Choroid plexus epithelial cell (primary cell): Measurements from ENCODE around the gene FEZ2.

Experiments
- DNase-seq: peaks from one replicate; pipeline ENCODE4 v3.0.0-alpha.2; 2010; ENCODE audit warnings: low read depth
- H3K4me3 ChIP-seq: 2 replicates; pipeline ENCODE4 v1.5.1; 2011; ENCODE audit warnings: low read depth, mild to moderate bottlenecking, control low read depth, low read length, moderate library complexity
- CTCF ChIP-seq: conservative IDR thresholded peaks from 2 replicates; pipeline ENCODE4 v1.5.1; 2011; ENCODE audit warnings: low read depth, mild to moderate bottlenecking, control low read depth, inconsistent platforms, low read length, moderate library complexity

FEZ2 gene

GRCh38 chr2:36582538-36582937, 15.4 kb downstream of the FEZ2 start:
- DNase-seq = no peak
- no peak for TF ChIP-seq CTCF
- H3K4me3 ChIP-seq = no peak overlapping the region

- DNase-seq = no peak
- no peak overlapping the region for H3K4me3 ChIP-seq
- no peak for TF ChIP-seq CTCF
Measured at GRCh38 chr2:36579297-36579664, 18.7 kb downstream of the FEZ2 start.

GRCh38 chr2:36578343-36579296, 19.3 kb downstream of the FEZ2 start:
- no peak overlapping the region for H3K4me3 ChIP-seq
- TF ChIP-seq CTCF = no peak
- no peak for DNase-seq

GRCh38 chr2:36577884-36578283, 20.1 kb downstream of the FEZ2 start:
- H3K4me3 ChIP-seq = no peak overlapping the region
- no peak for DNase-seq
- TF ChIP-seq CTCF = no peak

GRCh38 chr2:36574560-36574959, 23.4 kb downstream of the FEZ2 start:
- DNase-seq = no peak
- no peak overlapping the region for H3K4me3 ChIP-seq
- no peak for TF ChIP-seq CTCF

GRCh38 chr2:36573165-36573564, 24.8 kb downstream of the FEZ2 start:
- no peak overlapping the region for H3K4me3 ChIP-seq
- no peak for TF ChIP-seq CTCF
- DNase-seq = no peak

- DNase-seq = no peak
- no peak for TF ChIP-seq CTCF
Measured at GRCh38 chr2:36572719-36573059, 25.3 kb downstream of the FEZ2 start.

More at GRCh38 chr2:36572719-36573059, 25.3 kb downstream of the FEZ2 start:
- no peak overlapping the region for H3K4me3 ChIP-seq
